Measurements from ENCODE around the gene CSNK1E. TPM values are rescaled to one million over a fixed set of nuclear protein-coding genes. Genes with fewer than 3 reads are reported as not detected.

Gene CSNK1E
- total RNA-seq, 4 donors from 2014 or later, result 29.8 to 66.3 (median 40.3) TPM

- Histone ChIP-seq H3K36me3 (peaks cover 0 to 47% of the 10 kb centered on the region in 2 donors), H3K4me3 (no peak overlapping the region), H3K9me3 (no peaks in the 10 kb centered on the region), H3K4me1 (peaks cover 51 to 53% of the 10 kb centered on the region in 2 donors), H3K27me3 (no peaks in the 10 kb centered on the region), H3K27ac (peak overlapping the region; percentile 57 to 75 (median 64))
- in situ Hi-C loops (cut with MboI; ENCODE audit: low sequenced_read_pairs in 4 of 4) (loop anchor here in 1 of 4 donors (25.0 kb wide), 1 partner anchor 131 kb away; the partner anchor contains the start of gene BAIAP2L2), intact Hi-C loops (cut with DNase I; ENCODE audit: low total_unique reads) (no loop called here)
- peak in 1 of 2 donors; percentile 40 for DNase-seq
- TF ChIP-seq CTCF (IDR thresholded peaks at IDR 0.05 in 4 of 5, conservative IDR thresholded peaks at IDR 0.05 in 1 of 5) (no peak), POLR2A (IDR thresholded peaks at IDR 0.05) (no peak)
- ATAC-seq, result peak in 1 of 2 donors; percentile 13
These were observed 74.0 kb downstream of the CSNK1E start for GRCh38 chr22:38243007-38243765.

DNA sequence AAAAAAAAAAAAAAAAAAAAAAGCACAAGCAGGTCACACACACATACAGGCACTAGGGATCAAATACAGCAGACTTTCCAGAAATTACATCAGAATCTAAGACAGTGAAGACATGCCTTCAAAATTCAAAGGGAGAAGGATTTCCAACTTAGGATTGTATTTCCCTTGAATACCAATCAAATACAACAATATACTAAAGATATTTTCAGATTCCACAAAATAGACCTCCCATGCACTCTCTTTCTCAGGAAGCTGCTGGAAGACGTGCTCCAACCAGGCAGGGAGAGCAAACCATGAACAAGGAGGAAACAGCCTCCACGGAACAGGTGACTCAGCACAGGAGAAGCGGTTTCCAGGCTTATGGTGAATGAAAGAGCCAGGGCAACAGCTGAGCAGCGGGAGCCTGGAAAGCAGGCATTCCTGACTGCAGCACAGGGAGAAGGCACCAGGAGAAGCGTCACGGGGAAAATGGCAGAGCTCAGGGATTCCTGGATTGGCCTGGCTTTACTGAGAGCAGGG is 76.4 kb downstream of the CSNK1E start:
- TF ChIP-seq POLR2A (IDR thresholded peaks at IDR 0.05) (no peak), CTCF (IDR thresholded peaks at IDR 0.05 in 4 of 5, conservative IDR thresholded peaks at IDR 0.05 in 1 of 5) (no peak)
- Histone ChIP-seq H3K9me3 (no peaks in the 10 kb centered on the region), H3K4me3 (no peak overlapping the region), H3K27ac (peak overlapping the region; percentile 44 to 71 (median 59)), H3K36me3 (peaks cover 0 to 27% of the 10 kb centered on the region in 2 donors), H3K27me3 (no peaks in the 10 kb centered on the region), H3K4me1 (peaks cover 46 to 47% of the 10 kb centered on the region in 2 donors)
- in situ Hi-C loops (cut with MboI; ENCODE audit: low sequenced_read_pairs in 4 of 4) (loop anchor here in 1 of 4 donors (25.0 kb wide), 1 partner anchor 128 kb away; the partner anchor contains the start of gene BAIAP2L2), intact Hi-C loops (cut with DNase I; ENCODE audit: low total_unique reads) (no loop called here)
- peak; percentile 86 to 87 for ATAC-seq
- DNase-seq, result peak; percentile 74 to 80

Other genes starting within 250 kb of the CSNK1E start
- under 1 TPM in 1 of 4 donors, not detected in 3; 0.42 TPM for gene SLC16A8, start 233.2 kb downstream of the CSNK1E start, total RNA-seq
- gene BAIAP2L2, start 206.7 kb downstream of the CSNK1E start, total RNA-seq, result 1 to 10 TPM in 1 of 4 donors, under 1 TPM in 2, not detected in 1; 0.16 to 1.7 (median 0.72) TPM
- 10 to 100 TPM in 2 of 4 donors, 1 to 10 TPM in 2; 9.1 to 19.5 (median 12.1) TPM for gene PLA2G6, start 135.6 kb downstream of the CSNK1E start, total RNA-seq
- gene MAFF, start 115.4 kb downstream of the CSNK1E start, total RNA-seq, result 100 to 1,000 TPM in 1 of 4 donors, 10 to 100 TPM in 3; 19.3 to 448 (median 33.4) TPM
- 10 to 100 TPM; 25.4 to 40.7 (median 31.2) TPM for gene TMEM184B, start 44.4 kb downstream of the CSNK1E start, total RNA-seq
- gene KCNJ4, start 137.8 kb upstream of the CSNK1E start, total RNA-seq, result not detected
- gene KDELR3, start 150.7 kb upstream of the CSNK1E start, total RNA-seq, result 1 to 10 TPM in 2 of 4 donors, under 1 TPM in 1, not detected in 1; 0.34 to 2.0 (median 1.3) TPM
- gene DDX17, start 188.9 kb upstream of the CSNK1E start, total RNA-seq, result 100 to 1,000 TPM; 108 to 329 (median 206) TPM

Measured in gastrocnemius medialis (tissue), 4 donors.